HFFc6 (cell line): ENCODE measurements around the gene NFATC2. TPM values are rescaled to one million over a fixed set of nuclear protein-coding genes. Genes with fewer than 3 reads are reported as not detected.
"Not testable (repeated sequence)": the region's sequence is repeated elsewhere in the genome, so short reads cannot be mapped to it uniquely, and the experiment has no call there.

ENCODE experiments used
- DNase-seq: peaks from one replicate; pipeline ENCODE4 v3.0.0-alpha.2; 2018
- H3K27ac Mint-ChIP-seq: 2 replicates; pipeline ENCODE4 v1.8.0; 2020; ENCODE audit warnings: mild to moderate bottlenecking, mixed read lengths
- H3K27me3 Mint-ChIP-seq: 2 replicates; pipeline ENCODE4 v1.8.0; 2021; ENCODE audit warnings: mild to moderate bottlenecking, moderate library complexity, mixed read lengths; ENCODE audit not compliant: insufficient read depth
- H3K36me3 Mint-ChIP-seq: 2 replicates; pipeline ENCODE4 v1.8.0; 2021; ENCODE audit warnings: low read depth, mixed read lengths
- H3K4me1 Mint-ChIP-seq: 2 replicates; pipeline ENCODE4 v1.8.0; 2020; ENCODE audit warnings: low read depth, mixed read lengths
- H3K4me3 Mint-ChIP-seq: 2 replicates; pipeline ENCODE4 v1.8.0; 2020; ENCODE audit warnings: mild to moderate bottlenecking, moderate library complexity, mixed read lengths
- H3K9me3 Mint-ChIP-seq: 2 replicates; pipeline ENCODE4 v1.8.0; 2020; ENCODE audit warnings: mild to moderate bottlenecking, mixed read lengths
- CTCF ChIP-seq: fragments of 200-600 bp; sonication (generic); IDR thresholded peaks from 2 replicates; pipeline ENCODE4 v1.5.0; 2021; ENCODE audit warnings: antibody characterized with exemption, mild to moderate bottlenecking
- total RNA-seq, 6 experiments: library from RNA; stranded (reverse); fragmentation: NEBNext Ultra II Directional; extraction: Animal tissue kit (Norgen Biotek cat#: 25700); gene quantifications; 2 replicates in 1 of 6; 3 replicates in 5 of 6; pipeline ENCODE4 v1.2.3, GENCODE V29; 2021

NFATC2 gene
- total RNA-seq, 6 experiments from 2014 or later: 0.50 to 1.1 (median 0.84) TPM

GRCh38 chr20:51481341-51481914, 61.1 kb downstream of the NFATC2 start:
- no peak for DNase-seq
- Mint-ChIP-seq H3K4me1 (no peaks in the 10 kb centered on the region; the same call in 1 of the 2 replicates), H3K9me3 (peaks cover 5% of the 10 kb centered on the region; the same call in 1 of the 2 replicates), H3K27me3 (no peaks in the 10 kb centered on the region), H3K36me3 (peaks cover 8% of the 10 kb centered on the region), H3K4me3 (no peak overlapping the region), H3K27ac (no peak overlapping the region)
- TF ChIP-seq CTCF: no peak

DNA sequence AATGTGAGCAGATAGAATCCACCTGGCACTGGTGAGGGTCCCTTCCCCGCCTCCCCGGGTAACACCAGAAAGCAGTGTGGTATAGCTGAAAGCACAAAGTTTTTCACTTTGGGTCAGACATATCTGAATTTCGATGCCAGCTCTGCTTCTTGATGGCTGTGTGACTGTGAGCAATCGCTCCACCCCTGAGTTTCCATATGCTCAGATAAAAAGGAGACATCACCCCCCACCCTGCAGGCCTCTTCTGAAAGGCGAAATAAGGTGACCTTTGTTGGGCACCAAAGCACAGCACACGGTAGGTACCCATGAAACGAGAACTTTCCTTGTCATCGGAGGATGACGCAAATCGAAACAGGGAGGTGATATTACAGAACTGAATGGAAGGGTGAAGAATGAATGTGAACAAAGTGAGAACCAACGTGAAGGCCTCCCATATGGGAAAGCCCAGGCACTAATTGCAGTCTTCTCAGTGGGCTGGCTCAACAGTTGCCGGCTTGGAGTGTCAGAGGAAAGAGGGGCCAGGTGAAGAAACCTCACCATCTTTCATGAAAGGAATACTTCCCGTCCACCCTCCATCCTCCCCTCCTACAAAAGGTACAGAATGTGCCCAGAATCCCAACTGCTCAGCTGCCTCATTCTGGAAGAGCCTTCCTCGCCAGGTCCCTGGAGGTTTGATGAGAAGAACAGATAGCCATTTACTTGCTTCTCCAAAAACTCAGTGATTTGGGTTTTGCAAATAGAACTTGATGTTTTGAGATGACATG, 61.8 kb downstream of the NFATC2 start:
- Mint-ChIP-seq H3K4me1 (no peaks in the 10 kb centered on the region), H3K36me3 (peaks cover 8% of the 10 kb centered on the region), H3K27me3 (no peaks in the 10 kb centered on the region), H3K4me3 (no peak overlapping the region), H3K9me3 (peaks cover 5% of the 10 kb centered on the region; the same call in 1 of the 2 replicates), H3K27ac (no peak overlapping the region)
- DNase-seq: no peak
- TF ChIP-seq CTCF: no peak

GRCh38 chr20:51476106-51476505, 66.4 kb downstream of the NFATC2 start:
- H3K4me3 Mint-ChIP-seq, H3K4me1 Mint-ChIP-seq, DNase-seq, H3K27me3 Mint-ChIP-seq, H3K27ac Mint-ChIP-seq, H3K9me3 Mint-ChIP-seq, H3K36me3 Mint-ChIP-seq: not testable (repeated sequence)

DNA sequence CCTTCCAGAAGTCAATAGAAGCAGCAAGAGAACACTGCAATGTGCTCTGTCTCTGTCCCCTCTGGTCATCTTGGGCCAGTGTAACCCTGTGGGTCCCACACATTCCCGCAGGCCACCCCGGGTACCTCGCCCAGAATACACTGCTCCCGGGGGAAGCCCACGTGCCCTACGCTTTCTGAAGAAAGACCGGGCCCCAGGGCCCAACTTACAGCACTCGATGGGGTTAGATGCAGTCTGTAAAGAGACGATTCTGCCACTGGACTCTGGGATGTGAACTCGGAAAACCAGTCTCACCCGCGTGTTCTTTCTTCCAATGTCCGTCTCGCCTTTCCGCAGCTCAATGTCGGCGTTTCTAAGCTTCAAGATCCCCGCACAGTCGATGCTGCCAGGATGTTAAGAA, 68.7 kb downstream of the NFATC2 start:
- Mint-ChIP-seq H3K4me1 (no peaks in the 10 kb centered on the region), H3K27ac (no peak overlapping the region), H3K9me3 (peaks cover 5% of the 10 kb centered on the region; the same call in 1 of the 2 replicates), H3K27me3 (no peaks in the 10 kb centered on the region), H3K36me3 (peaks cover 8% of the 10 kb centered on the region), H3K4me3 (no peak overlapping the region)
- no peak for DNase-seq
- TF ChIP-seq CTCF: no peak

GRCh38 chr20:51473256-51473655, 69.3 kb downstream of the NFATC2 start:
- no peaks in the 10 kb centered on the region for H3K27me3 Mint-ChIP-seq

More at GRCh38 chr20:51473256-51473655, 69.3 kb downstream of the NFATC2 start:
- peaks cover 5% of the 10 kb centered on the region; the same call in 1 of the 2 replicates for H3K9me3 Mint-ChIP-seq
- TF ChIP-seq CTCF: no peak
- no peak overlapping the region for H3K27ac Mint-ChIP-seq
- no peak overlapping the region for H3K4me3 Mint-ChIP-seq
- no peaks in the 10 kb centered on the region for H3K4me1 Mint-ChIP-seq
- no peak for DNase-seq
- peaks cover 8% of the 10 kb centered on the region for H3K36me3 Mint-ChIP-seq
